SK-N-SH (cell line): ENCODE data around the gene MALT1. TPM values are rescaled to one million over a fixed set of nuclear protein-coding genes. Genes with fewer than 3 reads are reported as not detected.

Source experiments
- CTCF ChIA-PET: fragments of 300-600, 350-600 bp; formaldehyde crosslinking; extraction: SDS; loops from one replicate; lab custom pipeline; 2021; lab: Yijun Ruan, JAX
- POLR2A ChIA-PET: fragments of 350-600 bp; sonication (Branson Sonifier 250); formaldehyde crosslinking; extraction: SDS; loops from one replicate; lab custom pipeline; 2020; ENCODE audit warnings: antibody characterized with exemption, inconsistent platforms; lab: Yijun Ruan, JAX
- DNase-seq: peaks from one replicate; pipeline ENCODE4 v3.0.0; 2012
- H2AFZ ChIP-seq: fragments of 200-600 bp; sonication (generic); 2 replicates; pipeline ENCODE4 v1.8.1; 2016; ENCODE audit warnings: antibody characterized with exemption, mild to moderate bottlenecking, low read depth
- H3F3A ChIP-seq: fragments of 200-600 bp; sonication (generic); replicated peaks from 2 replicates; pipeline ENCODE3; 2016; ENCODE audit warnings: antibody characterized with exemption, mild to moderate bottlenecking; ENCODE audit not compliant: insufficient read depth
- H3K27ac ChIP-seq, 2 experiments: fragments of 200-500 bp in 1 of 2; fragments of 200-600 bp in 1 of 2; sonication (Bioruptor generic) in 1 of 2; sonication (generic), shearing (Covaris generic) in 1 of 2; 2 replicates each; pipeline versions ENCODE4 v1.5.1 to v1.6.1; 2014 to 2016; ENCODE audit warnings: low read depth in 2 of 2, inconsistent platforms in 1 of 2, low read length in 1 of 2, mild to moderate bottlenecking in 1 of 2, mixed read lengths in 1 of 2
- H3K27me3 ChIP-seq: fragments of 200-600 bp; sonication (generic), shearing (Covaris generic); 2 replicates; pipeline ENCODE4 v1.6.1; 2016; ENCODE audit warnings: mixed run types; ENCODE audit not compliant: insufficient read depth
- H3K36me3 ChIP-seq, 2 experiments: fragments of 200-500 bp in 1 of 2; fragments of 200-600 bp in 1 of 2; sonication (Bioruptor generic) in 1 of 2; sonication (generic) in 1 of 2; replicated peaks in 1 of 2; 2 replicates each; pipeline versions ENCODE3 to v1.5.1; 2014 to 2016; ENCODE audit warnings: low read length in 1 of 2, mild to moderate bottlenecking in 1 of 2; ENCODE audit not compliant: insufficient read depth in 2 of 2, control insufficient read depth in 1 of 2
- H3K4me1 ChIP-seq, 2 experiments: fragments of 200-500 bp in 1 of 2; fragments of 200-600 bp in 1 of 2; sonication (Bioruptor generic) in 1 of 2; sonication (generic), shearing (Covaris generic) in 1 of 2; 2 replicates each; pipeline versions ENCODE4 v1.5.1 to v1.6.1; 2014 to 2016; ENCODE audit warnings: low read depth in 1 of 2, low read length in 1 of 2, mixed run types in 1 of 2; ENCODE audit not compliant: insufficient read depth in 2 of 2, control insufficient read depth in 1 of 2
- H3K4me2 ChIP-seq: fragments of 200-600 bp; sonication (generic), shearing (Covaris generic); 2 replicates; pipeline ENCODE4 v1.6.1; 2017; ENCODE audit warnings: mixed run types
- H3K4me3 ChIP-seq, 2 experiments: fragments of 200-500 bp in 1 of 2; fragments of 200-600 bp in 1 of 2; sonication (Bioruptor generic) in 1 of 2; sonication (generic), shearing (Covaris generic) in 1 of 2; 2 replicates each; pipeline versions ENCODE4 v1.5.1 to v1.8.1; 2014 to 2016; ENCODE audit warnings: low read depth in 2 of 2, inconsistent platforms in 1 of 2, low read length in 1 of 2, mild to moderate bottlenecking in 1 of 2, mixed read lengths in 1 of 2, moderate library complexity in 1 of 2
- H3K79me2 ChIP-seq: fragments of 200-600 bp; sonication (generic); 2 replicates; pipeline ENCODE4 v1.8.1; 2017; ENCODE audit warnings: mild to moderate bottlenecking; ENCODE audit not compliant: insufficient read depth
- H3K9ac ChIP-seq: fragments of 200-600 bp; sonication (generic); 2 replicates; pipeline ENCODE4 v1.6.1; 2017; ENCODE audit warnings: mixed run types
- H3K9me2 ChIP-seq: fragments of 200-600 bp; sonication (generic); 2 replicates; pipeline ENCODE4 v1.6.1; 2017; ENCODE audit warnings: mixed run types
- H3K9me3 ChIP-seq: fragments of 200-600 bp; sonication (generic); 2 replicates; pipeline ENCODE4 v1.6.1; 2017; ENCODE audit warnings: mixed run types, mild to moderate bottlenecking, moderate library complexity
- H4K20me1 ChIP-seq: fragments of 200-600 bp; sonication (generic); 2 replicates; pipeline ENCODE4 v1.6.1; 2017; ENCODE audit warnings: mild to moderate bottlenecking, mixed run types; ENCODE audit not compliant: insufficient read depth
- CHD2 ChIP-seq: fragments of 150-350 bp; IDR thresholded peaks from 2 replicates; pipeline ENCODE4 v1.6.1; 2018; ENCODE audit warnings: low read length; ENCODE audit not compliant: partially characterized antibody
- ELF1 ChIP-seq: IDR thresholded peaks from 2 replicates; pipeline ENCODE4 v1.4.0; 2012
- EP300 ChIP-seq, 2 experiments: IDR thresholded peaks; 2 replicates each; pipeline versions ENCODE4 v1.4.0 to v1.6.1; 2012; ENCODE audit warnings: borderline replicate concordance in 1 of 2, low read depth in 1 of 2, low read length in 1 of 2
- EZH2phosphoT487 ChIP-seq: fragments of 200-600 bp; sonication (generic); IDR thresholded peaks from 2 replicates; pipeline ENCODE4 v1.6.1; 2017; ENCODE audit warnings: low read depth, mixed run types, mild to moderate bottlenecking, antibody characterized with exemption, moderate library complexity, borderline replicate concordance
- FOSL2 ChIP-seq: IDR thresholded peaks from 2 replicates; pipeline ENCODE4 v1.4.0; 2012; ENCODE audit warnings: low read depth, mild to moderate bottlenecking, moderate library complexity, borderline replicate concordance
- FOXJ3 ChIP-seq: sonication (generic); formaldehyde crosslinking; IDR thresholded peaks from 2 replicates; pipeline ENCODE4 v1.5.1; 2020; ENCODE audit warnings: mild to moderate bottlenecking, missing genetic modification reagents
- GABPA ChIP-seq: IDR thresholded peaks from 2 replicates; pipeline ENCODE4 v1.4.0; 2012; ENCODE audit warnings: low read depth, mild to moderate bottlenecking
- JUND ChIP-seq: IDR thresholded peaks from 2 replicates; pipeline ENCODE4 v1.4.0; 2012
- MEF2A ChIP-seq: IDR thresholded peaks from 2 replicates; pipeline ENCODE4 v1.4.0; 2012; ENCODE audit warnings: low read depth, borderline replicate concordance
- MXI1 ChIP-seq: IDR thresholded peaks from 2 replicates; pipeline ENCODE4 v1.6.1; 2012; ENCODE audit warnings: mild to moderate bottlenecking, low read depth, low read length, improper control_type of control experiment
- RAD21 ChIP-seq: IDR thresholded peaks from 2 replicates; pipeline ENCODE4 v1.6.1; 2012; ENCODE audit warnings: mild to moderate bottlenecking, low read length
- RFX5 ChIP-seq: IDR thresholded peaks from 2 replicates; pipeline ENCODE4 v1.6.1; 2012; ENCODE audit warnings: mild to moderate bottlenecking, improper control_type of control experiment, low read length
- RXRA ChIP-seq: IDR thresholded peaks from 2 replicates; pipeline ENCODE4 v1.4.0; 2012; ENCODE audit warnings: low read depth, mild to moderate bottlenecking, borderline replicate concordance
- SIN3A ChIP-seq: IDR thresholded peaks from 2 replicates; pipeline ENCODE4 v1.6.1; 2012; ENCODE audit warnings: low read depth, mild to moderate bottlenecking, low read length, moderate library complexity, borderline replicate concordance
- TAF1 ChIP-seq: IDR thresholded peaks from 2 replicates; pipeline ENCODE4 v1.6.1; 2012; ENCODE audit warnings: low read depth, mild to moderate bottlenecking, low read length, moderate library complexity, borderline replicate concordance
- TCF12 ChIP-seq: IDR thresholded peaks from 2 replicates; pipeline ENCODE4 v1.4.0; 2012
- WGBS: methylation state at CpG from one replicate; pipeline ENCODE4 v1.1.6; 2017; ENCODE audit warnings: low lambda C conversion rate; 5-methylcytosine and 5-hydroxymethylcytosine counted together
- polyA plus RNA-seq, 3 experiments: library from polyadenylated mRNA; depleted of rRNA; stranded (reverse); fragments of >200 nt; gene quantifications; 2 replicates each; pipeline ENCODE4 v1.2.3, GENCODE V29; 2012
- TF ChIP-seq, protein P1 (sequence below): IDR thresholded peaks from 2 replicates; pipeline ENCODE4; 2012
- TF ChIP-seq, protein P2 (sequence below): fragments of 200-600 bp; sonication (generic); IDR thresholded peaks from 2 replicates; pipeline ENCODE4 v1.6.1; 2017; ENCODE audit warnings: antibody characterized with exemption, mild to moderate bottlenecking, moderate library complexity
- TF ChIP-seq, protein P3 (sequence below): fragments of 150-350 bp; IDR thresholded peaks from 2 replicates; pipeline ENCODE4 v1.6.1; 2016; ENCODE audit warnings: mild to moderate bottlenecking, low read depth, low read length
- TF ChIP-seq, protein P4 (sequence below): fragments of 150-350 bp; IDR thresholded peaks from 2 replicates; pipeline ENCODE4 v1.6.1; 2017; ENCODE audit warnings: antibody characterized with exemption, low read length, low read depth, borderline replicate concordance
- TF ChIP-seq, protein P5 (sequence below): IDR thresholded peaks from 2 replicates; pipeline ENCODE4 v1.4.0; 2012; ENCODE audit warnings: low read depth, borderline replicate concordance

The MALT1 gene
- polyA plus RNA-seq, 1 of the 3 experiments (the other 2 are of a cell fraction): 6.6 TPM

DNA sequence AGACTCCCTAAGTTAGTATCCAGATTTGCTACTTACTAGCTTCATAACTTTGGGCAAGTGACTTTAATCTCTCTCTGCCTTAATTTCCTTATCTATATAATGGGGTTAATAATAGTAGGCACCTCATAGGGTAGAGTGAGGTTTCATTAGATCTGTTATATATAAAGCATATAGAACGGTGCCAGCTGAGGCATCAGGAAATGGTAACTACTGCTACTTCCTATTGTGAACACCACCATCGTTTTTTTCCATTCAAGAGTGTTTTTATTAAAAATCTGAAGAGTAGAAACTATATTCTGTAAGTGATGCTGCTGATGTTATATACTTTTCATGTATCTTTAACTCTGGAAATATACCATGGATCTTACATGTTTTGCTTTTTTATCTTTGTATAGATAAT is 44.3 kb downstream of the MALT1 start:
- peaks cover 19 to 22% of the 10 kb centered on the region in 2 experiments for H3K36me3 ChIP-seq
- H3K27ac ChIP-seq: no peak overlapping the region
- no peak for DNase-seq
- H3K9me2 ChIP-seq: no peaks in the 10 kb centered on the region
- peaks cover 5% of the 10 kb centered on the region for H3F3A ChIP-seq
- no peak overlapping the region for H3K4me2 ChIP-seq
- H3K9ac ChIP-seq: no peak overlapping the region
- TF ChIP-seq TAF1: no peak
- TF ChIP-seq, protein P1, sequence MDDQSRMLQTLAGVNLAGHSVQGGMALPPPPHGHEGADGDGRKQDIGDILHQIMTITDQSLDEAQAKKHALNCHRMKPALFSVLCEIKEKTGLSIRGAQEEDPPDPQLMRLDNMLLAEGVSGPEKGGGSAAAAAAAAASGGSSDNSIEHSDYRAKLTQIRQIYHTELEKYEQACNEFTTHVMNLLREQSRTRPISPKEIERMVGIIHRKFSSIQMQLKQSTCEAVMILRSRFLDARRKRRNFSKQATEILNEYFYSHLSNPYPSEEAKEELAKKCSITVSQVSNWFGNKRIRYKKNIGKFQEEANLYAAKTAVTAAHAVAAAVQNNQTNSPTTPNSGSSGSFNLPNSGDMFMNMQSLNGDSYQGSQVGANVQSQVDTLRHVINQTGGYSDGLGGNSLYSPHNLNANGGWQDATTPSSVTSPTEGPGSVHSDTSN: no peak
- TF ChIP-seq, protein P2, sequence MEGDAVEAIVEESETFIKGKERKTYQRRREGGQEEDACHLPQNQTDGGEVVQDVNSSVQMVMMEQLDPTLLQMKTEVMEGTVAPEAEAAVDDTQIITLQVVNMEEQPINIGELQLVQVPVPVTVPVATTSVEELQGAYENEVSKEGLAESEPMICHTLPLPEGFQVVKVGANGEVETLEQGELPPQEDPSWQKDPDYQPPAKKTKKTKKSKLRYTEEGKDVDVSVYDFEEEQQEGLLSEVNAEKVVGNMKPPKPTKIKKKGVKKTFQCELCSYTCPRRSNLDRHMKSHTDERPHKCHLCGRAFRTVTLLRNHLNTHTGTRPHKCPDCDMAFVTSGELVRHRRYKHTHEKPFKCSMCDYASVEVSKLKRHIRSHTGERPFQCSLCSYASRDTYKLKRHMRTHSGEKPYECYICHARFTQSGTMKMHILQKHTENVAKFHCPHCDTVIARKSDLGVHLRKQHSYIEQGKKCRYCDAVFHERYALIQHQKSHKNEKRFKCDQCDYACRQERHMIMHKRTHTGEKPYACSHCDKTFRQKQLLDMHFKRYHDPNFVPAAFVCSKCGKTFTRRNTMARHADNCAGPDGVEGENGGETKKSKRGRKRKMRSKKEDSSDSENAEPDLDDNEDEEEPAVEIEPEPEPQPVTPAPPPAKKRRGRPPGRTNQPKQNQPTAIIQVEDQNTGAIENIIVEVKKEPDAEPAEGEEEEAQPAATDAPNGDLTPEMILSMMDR: no peak
- no peak for TF ChIP-seq RAD21
- TF ChIP-seq TCF12: no peak
- TF ChIP-seq GABPA: no peak
- no peak for TF ChIP-seq RFX5
- TF ChIP-seq JUND: no peak
- no peak for TF ChIP-seq RXRA
- no peak for TF ChIP-seq MXI1
- no peak for TF ChIP-seq SIN3A
- TF ChIP-seq FOXJ3: no peak
- no peaks in the 10 kb centered on the region for H3K9me3 ChIP-seq
- H3K4me3 ChIP-seq: no peak overlapping the region
- no peaks in the 10 kb centered on the region for H4K20me1 ChIP-seq
- H3K27me3 ChIP-seq: no peaks in the 10 kb centered on the region
- ChIA-PET POLR2A (no interaction called here), CTCF (no interaction called here)
- no peaks in the 10 kb centered on the region for H3K79me2 ChIP-seq
- WGBS: 85% methylated on average over 2 of the region's 2 CpGs
- no peaks in the 10 kb centered on the region for H3K4me1 ChIP-seq
- H2AFZ ChIP-seq: no peak overlapping the region

DNA sequence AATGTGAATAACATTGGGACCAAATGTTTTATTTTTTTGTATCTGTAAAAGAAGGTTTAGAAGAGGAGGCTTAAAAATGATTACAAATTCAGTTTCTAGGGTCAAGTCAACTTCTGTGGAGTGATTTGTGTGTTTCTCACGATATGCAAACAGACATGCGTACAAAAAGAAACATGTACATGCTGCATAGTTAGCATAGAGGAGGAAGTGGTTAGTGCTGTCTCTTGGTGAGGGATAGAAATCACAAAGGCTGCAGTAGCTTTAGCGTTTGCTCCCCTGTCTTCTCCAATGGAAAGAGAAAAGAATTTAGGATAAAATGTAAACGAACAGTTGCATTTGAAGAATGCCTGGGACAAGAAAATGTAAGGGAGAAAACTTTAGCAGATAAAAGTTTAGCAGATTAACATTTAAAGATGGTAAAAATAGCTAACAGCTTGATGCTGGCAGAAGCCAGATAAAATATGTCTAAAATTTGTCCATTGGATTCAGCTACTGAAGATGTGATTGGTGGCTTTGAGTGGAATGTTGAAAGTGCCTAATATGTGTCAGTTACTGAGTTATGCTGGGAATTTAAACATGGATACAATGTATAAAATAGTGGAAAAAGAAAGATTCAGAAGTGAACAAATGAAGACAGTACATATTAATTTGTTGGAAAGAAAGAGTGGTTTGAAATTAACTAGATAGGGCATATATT is 44.9 kb downstream of the MALT1 start:
- peaks cover 15 to 19% of the 10 kb centered on the region in 2 experiments for H3K36me3 ChIP-seq
- TF ChIP-seq ELF1 (no peak), RAD21 (no peak), RFX5 (no peak), CHD2 (no peak), FOSL2 (no peak), MEF2A (no peak), EP300 (IDR thresholded peaks at IDR 0.05; ENCODE audit: borderline replicate concordance in 1 of 2, low read depth in 1 of 2, low read length in 1 of 2) (no peak), TAF1 (no peak), RXRA (no peak), TCF12 (no peak), EZH2phosphoT487 (no peak)
- TF ChIP-seq, protein P3, sequence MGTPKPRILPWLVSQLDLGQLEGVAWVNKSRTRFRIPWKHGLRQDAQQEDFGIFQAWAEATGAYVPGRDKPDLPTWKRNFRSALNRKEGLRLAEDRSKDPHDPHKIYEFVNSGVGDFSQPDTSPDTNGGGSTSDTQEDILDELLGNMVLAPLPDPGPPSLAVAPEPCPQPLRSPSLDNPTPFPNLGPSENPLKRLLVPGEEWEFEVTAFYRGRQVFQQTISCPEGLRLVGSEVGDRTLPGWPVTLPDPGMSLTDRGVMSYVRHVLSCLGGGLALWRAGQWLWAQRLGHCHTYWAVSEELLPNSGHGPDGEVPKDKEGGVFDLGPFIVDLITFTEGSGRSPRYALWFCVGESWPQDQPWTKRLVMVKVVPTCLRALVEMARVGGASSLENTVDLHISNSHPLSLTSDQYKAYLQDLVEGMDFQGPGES: no peak
- TF ChIP-seq, protein P4, sequence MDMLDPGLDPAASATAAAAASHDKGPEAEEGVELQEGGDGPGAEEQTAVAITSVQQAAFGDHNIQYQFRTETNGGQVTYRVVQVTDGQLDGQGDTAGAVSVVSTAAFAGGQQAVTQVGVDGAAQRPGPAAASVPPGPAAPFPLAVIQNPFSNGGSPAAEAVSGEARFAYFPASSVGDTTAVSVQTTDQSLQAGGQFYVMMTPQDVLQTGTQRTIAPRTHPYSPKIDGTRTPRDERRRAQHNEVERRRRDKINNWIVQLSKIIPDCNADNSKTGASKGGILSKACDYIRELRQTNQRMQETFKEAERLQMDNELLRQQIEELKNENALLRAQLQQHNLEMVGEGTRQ: no peak
- TF ChIP-seq, protein P5, sequence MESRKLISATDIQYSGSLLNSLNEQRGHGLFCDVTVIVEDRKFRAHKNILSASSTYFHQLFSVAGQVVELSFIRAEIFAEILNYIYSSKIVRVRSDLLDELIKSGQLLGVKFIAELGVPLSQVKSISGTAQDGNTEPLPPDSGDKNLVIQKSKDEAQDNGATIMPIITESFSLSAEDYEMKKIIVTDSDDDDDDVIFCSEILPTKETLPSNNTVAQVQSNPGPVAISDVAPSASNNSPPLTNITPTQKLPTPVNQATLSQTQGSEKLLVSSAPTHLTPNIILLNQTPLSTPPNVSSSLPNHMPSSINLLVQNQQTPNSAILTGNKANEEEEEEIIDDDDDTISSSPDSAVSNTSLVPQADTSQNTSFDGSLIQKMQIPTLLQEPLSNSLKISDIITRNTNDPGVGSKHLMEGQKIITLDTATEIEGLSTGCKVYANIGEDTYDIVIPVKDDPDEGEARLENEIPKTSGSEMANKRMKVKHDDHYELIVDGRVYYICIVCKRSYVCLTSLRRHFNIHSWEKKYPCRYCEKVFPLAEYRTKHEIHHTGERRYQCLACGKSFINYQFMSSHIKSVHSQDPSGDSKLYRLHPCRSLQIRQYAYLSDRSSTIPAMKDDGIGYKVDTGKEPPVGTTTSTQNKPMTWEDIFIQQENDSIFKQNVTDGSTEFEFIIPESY: no peak

More for the DNA sequence above, 44.9 kb downstream of the MALT1 start:
- Histone ChIP-seq H4K20me1 (no peaks in the 10 kb centered on the region), H3K9ac (no peak overlapping the region), H3K27me3 (no peaks in the 10 kb centered on the region), H2AFZ (no peak overlapping the region), H3K4me1 (no peaks in the 10 kb centered on the region), H3K4me2 (no peak overlapping the region), H3K9me2 (no peaks in the 10 kb centered on the region), H3K27ac (no peak overlapping the region), H3F3A (peaks cover 9% of the 10 kb centered on the region), H3K4me3 (no peak overlapping the region), H3K79me2 (no peaks in the 10 kb centered on the region), H3K9me3 (no peaks in the 10 kb centered on the region)
- no peak for DNase-seq
- ChIA-PET CTCF (no interaction called here), POLR2A (no interaction called here)
- 94% methylated on average over 4 of the region's 4 CpGs for WGBS
